Kidney epithelial cell (primary cell): ENCODE results near the gene TRPM3. TPM values are rescaled to one million over a fixed set of nuclear protein-coding genes. Genes with fewer than 3 reads are reported as not detected.

Experiments used
- DNase-seq: peaks from one replicate; pipeline ENCODE4 v3.0.0-alpha.2; 2010; ENCODE audit warnings: low read depth
- H3K27me3 ChIP-seq: 2 replicates; pipeline ENCODE4 v1.6.0; 2011; ENCODE audit warnings: low read length; ENCODE audit not compliant: control insufficient read depth, insufficient read depth
- H3K36me3 ChIP-seq: 2 replicates; pipeline ENCODE4 v1.5.1; 2011; ENCODE audit warnings: low read length; ENCODE audit not compliant: control insufficient read depth, insufficient read depth
- H3K4me3 ChIP-seq: 2 replicates; pipeline ENCODE4 v1.5.1; 2011; ENCODE audit warnings: low read depth, mild to moderate bottlenecking, control low read depth, low read length
- total RNA-seq: library from RNA; depleted of rRNA; stranded (reverse); fragments of >200 nt; gene quantifications from 2 replicates; pipeline ENCODE4 v1.2.3, GENCODE V29; 2015
- TF ChIP-seq, protein P1 (sequence below): IDR thresholded peaks from 2 replicates; pipeline ENCODE4 v1.5.1; 2011; ENCODE audit warnings: mild to moderate bottlenecking, moderate library complexity, low read length, control low read depth, inconsistent platforms; ENCODE audit not compliant: insufficient read depth, poor library complexity, severe bottlenecking

Gene TRPM3
- total RNA-seq, 1 donor from 2014 or later: not detected

DNA sequence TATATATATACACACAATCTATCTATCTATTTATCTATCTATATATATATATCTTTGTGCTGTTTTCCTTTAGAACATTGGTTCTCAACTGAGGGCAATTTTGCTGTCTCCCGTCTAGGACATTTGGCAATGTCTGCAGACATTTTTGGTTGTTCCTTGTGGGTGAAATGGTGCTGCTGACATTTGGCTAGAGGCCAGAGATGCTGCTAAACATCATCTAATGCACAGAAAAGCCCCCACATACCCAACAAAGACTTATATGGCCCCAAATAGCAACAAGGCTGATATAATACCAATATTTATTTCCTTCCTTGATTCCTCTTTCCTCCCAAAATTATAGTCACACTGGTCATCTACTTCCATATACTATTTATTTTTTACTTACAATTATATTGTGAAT lies 197.5 kb downstream of the TRPM3 start:
- TF ChIP-seq, protein P1, sequence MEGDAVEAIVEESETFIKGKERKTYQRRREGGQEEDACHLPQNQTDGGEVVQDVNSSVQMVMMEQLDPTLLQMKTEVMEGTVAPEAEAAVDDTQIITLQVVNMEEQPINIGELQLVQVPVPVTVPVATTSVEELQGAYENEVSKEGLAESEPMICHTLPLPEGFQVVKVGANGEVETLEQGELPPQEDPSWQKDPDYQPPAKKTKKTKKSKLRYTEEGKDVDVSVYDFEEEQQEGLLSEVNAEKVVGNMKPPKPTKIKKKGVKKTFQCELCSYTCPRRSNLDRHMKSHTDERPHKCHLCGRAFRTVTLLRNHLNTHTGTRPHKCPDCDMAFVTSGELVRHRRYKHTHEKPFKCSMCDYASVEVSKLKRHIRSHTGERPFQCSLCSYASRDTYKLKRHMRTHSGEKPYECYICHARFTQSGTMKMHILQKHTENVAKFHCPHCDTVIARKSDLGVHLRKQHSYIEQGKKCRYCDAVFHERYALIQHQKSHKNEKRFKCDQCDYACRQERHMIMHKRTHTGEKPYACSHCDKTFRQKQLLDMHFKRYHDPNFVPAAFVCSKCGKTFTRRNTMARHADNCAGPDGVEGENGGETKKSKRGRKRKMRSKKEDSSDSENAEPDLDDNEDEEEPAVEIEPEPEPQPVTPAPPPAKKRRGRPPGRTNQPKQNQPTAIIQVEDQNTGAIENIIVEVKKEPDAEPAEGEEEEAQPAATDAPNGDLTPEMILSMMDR: no peak
- DNase-seq: no peak
- H3K4me3 ChIP-seq: no peak overlapping the region

DNA sequence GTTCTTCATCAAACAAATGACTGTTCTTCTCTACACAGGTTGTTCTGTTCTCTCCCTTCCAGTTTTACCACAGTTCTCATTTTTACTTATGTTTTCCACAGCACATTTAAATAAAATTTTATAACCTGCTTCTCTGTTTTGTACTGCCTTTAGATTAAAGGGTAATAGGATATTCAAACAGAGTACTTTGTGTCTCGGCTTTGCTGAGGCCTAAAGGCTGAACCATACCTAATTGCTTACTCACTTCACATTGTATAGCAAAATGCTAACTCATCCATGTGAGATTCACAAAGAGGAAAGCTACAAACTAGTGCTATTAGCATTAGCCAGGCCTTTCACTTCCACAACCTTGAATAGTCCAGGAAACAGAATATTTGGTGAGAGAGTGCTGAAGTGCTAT lies 200.3 kb downstream of the TRPM3 start:
- no peak for DNase-seq
- H3K36me3 ChIP-seq: no peaks in the 10 kb centered on the region
- TF ChIP-seq, protein P1: no peak

More for the DNA sequence above, 197.5 kb downstream of the TRPM3 start:
- Histone ChIP-seq H3K27me3 (no peaks in the 10 kb centered on the region), H3K36me3 (no peaks in the 10 kb centered on the region)

DNA sequence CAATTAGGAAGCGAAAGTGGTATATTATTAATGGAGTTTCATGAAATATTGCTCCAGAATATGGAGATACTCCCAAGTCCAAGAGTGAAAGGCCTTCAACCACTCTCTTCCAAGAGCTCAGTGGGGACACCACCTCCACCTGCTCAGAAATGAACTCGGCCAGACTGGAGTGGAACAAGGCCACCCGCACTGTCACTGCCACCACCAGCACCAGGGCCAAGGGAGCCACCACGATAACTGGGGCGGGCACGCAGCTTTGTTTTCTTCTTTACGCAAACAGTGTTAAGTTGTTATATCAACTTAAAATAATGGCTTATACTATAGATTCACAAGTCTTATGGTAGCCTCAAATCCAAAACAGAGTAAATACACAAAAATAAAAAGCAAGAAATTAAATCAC lies 204.1 kb downstream of the TRPM3 start:
- no peak overlapping the region for H3K4me3 ChIP-seq
- DNase-seq: no peak
- TF ChIP-seq, protein P1: no peak
- no peaks in the 10 kb centered on the region for H3K27me3 ChIP-seq
- H3K36me3 ChIP-seq: no peaks in the 10 kb centered on the region

More for the DNA sequence above, 200.3 kb downstream of the TRPM3 start:
- Histone ChIP-seq H3K27me3 (no peaks in the 10 kb centered on the region), H3K4me3 (no peak overlapping the region)

DNA sequence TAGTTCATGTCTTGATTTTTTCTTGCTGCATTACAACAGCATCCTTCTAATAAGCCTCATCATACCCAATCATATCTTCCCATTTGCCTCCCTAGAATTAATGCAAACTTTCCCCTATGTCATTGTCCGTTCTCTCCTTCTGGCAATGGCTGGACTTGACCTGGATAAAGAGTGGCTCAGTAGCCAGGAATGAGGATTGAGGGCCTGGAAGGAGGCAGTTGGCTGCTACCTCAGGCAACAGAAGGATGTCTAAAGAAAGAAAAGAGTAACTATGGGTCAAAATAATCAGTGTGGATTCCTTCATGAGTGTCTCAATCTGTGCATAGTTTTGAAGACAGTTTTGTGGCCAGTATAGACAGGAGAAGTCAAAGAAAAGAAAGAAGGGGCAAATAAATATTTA lies 209.6 kb downstream of the TRPM3 start:
- DNase-seq: no peak
- Histone ChIP-seq H3K4me3 (no peak overlapping the region), H3K27me3 (no peaks in the 10 kb centered on the region), H3K36me3 (no peaks in the 10 kb centered on the region)
- TF ChIP-seq, protein P1: no peak

DNA sequence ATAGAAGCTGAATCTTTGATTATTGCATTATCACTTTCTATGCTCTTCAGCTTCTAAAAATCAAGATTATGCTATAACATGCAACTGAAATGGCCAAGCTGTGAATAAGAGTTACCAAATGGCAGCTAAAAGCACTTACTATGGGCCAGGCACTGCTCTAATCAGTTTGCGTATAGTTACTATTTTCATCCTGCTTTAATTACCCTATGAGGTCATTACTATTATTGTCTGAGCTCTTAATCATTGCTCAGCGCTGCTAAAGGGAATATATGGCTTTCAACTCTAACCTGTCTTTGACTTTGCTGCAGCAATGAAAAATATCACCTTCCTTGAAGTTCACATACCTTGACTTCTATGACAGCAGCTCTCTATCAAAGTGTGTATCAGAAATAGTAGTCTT lies 210.8 kb downstream of the TRPM3 start:
- H3K27me3 ChIP-seq: no peaks in the 10 kb centered on the region
- TF ChIP-seq, protein P1: no peak
- no peaks in the 10 kb centered on the region for H3K36me3 ChIP-seq
- DNase-seq: no peak
- H3K4me3 ChIP-seq: no peak overlapping the region

DNA sequence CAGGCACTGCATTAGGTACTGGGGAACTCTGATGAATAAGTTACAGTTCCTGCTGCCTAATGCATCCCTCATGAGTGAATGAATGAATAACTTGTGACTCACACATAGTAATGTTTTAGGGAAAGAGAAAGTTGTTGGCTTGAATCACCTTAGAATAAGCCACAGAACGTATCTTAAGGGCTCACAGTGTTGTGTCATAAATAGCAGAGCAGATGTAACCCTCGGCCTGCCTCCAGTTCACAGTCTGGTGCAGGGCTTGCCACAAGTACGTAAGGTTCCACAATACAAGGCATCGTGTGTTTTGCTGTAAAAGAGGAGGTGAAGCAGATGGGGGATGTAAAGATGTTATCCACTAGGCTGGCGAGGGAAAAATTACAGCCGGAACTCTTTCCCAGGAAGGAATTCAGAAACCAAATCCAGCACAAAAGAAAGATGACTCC lies 218.7 kb downstream of the TRPM3 start:
- no peaks in the 10 kb centered on the region for H3K27me3 ChIP-seq
- DNase-seq: peak; percentile 99
- H3K36me3 ChIP-seq: no peaks in the 10 kb centered on the region
- TF ChIP-seq, protein P1: no peak
- no peak overlapping the region for H3K4me3 ChIP-seq
